Measurements from ENCODE around the gene ANKS1A. TPM values are rescaled to one million over a fixed set of nuclear protein-coding genes. Genes with fewer than 3 reads are reported as not detected.

The ANKS1A gene
- total RNA-seq, 1 experiment from 2014 or later = 26.5 TPM

DNA sequence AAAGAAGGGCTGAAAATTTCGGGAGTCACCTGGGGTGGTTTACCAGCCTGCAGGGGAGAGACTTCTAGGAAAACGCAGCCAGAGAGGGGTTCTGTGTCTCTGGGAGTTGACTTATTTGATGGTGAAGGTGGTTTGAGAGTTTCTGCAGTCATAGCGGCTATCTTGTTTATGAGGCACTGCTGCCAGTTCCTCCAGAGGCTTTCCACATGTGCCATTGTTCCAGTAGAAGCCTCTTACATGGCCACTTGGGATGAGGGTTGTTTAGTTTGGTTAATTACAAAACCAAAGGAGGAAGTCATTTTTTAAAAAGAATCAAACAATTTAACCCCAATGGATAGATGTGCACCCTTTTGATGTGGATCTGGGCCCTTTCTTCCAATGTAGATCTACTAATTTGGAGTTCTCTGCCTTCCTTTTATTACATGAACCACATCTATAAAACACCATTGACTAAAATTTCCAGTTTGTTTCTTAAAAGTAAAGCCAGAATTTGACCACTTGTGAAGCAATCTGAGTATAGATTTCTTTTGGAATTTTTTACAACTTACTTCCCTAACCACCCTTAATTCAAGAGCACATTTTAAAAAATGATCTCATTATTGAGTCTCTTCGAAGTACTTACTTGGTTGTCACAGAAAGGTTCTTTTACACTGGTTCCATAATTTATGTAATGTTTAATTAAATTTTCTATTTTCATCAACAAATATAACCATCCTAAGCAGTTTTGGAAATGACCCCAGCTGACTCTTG, 154.5 kb downstream of the ANKS1A start:
- H3K4me1 Mint-ChIP-seq = peaks cover 5% of the 10 kb centered on the region in 2 experiments

More for the DNA sequence above, 154.5 kb downstream of the ANKS1A start:
- Histone ChIP-seq H4K8ac (replicated peaks; ENCODE audit: insufficient read length, low read depth, low read length) (no peak overlapping the region), H3K56ac (ENCODE audit: insufficient read length, low read depth, low read length) (no peak overlapping the region), H2BK12ac (ENCODE audit: insufficient read length, low read depth, low read length) (peak overlapping the region; percentile 8), H4K91ac (ENCODE audit: insufficient read length, low read depth, low read length) (no peak overlapping the region), H3T11ph (ENCODE audit: low read length) (no peak overlapping the region), H4K5ac (ENCODE audit: insufficient read length, low read depth, low read length) (peak overlapping the region; percentile 18), H4K20me1 (ENCODE audit: control insufficient read depth, insufficient read depth, insufficient read length) (no peaks in the 10 kb centered on the region), H3K23ac (ENCODE audit: insufficient read length, low read depth, low read length) (no peak overlapping the region), H2BK15ac (ENCODE audit: low read depth, low read length) (no peak overlapping the region), H2BK120ac (ENCODE audit: low read depth, low read length, poor library complexity, severe bottlenecking) (no peak overlapping the region), H3K14ac (ENCODE audit: insufficient read depth, low read length) (no peak overlapping the region; the same call in 1 of the 2 replicates), H3K79me1 (ENCODE audit: insufficient read depth, low read depth, low read length, poor library complexity, severe bottlenecking) (no peaks in the 10 kb centered on the region), H3K4me2 (ENCODE audit: insufficient read depth, insufficient read length, low read length) (no peak overlapping the region), H2AK5ac (ENCODE audit: insufficient read length, low read length) (peak overlapping the region; percentile 17), H2BK5ac (ENCODE audit: insufficient read length, low read length) (no peak overlapping the region), H3K27me3 (ENCODE audit: insufficient read depth, low read length) (no peaks in the 10 kb centered on the region), H3K4ac (ENCODE audit: low read depth, low read length) (no peak overlapping the region), H3K79me2 (ENCODE audit: insufficient read depth, low read length) (no peaks in the 10 kb centered on the region), H3K27ac (ENCODE audit: insufficient read length, low read depth, low read length) (peak overlapping the region; percentile 59), H3K9ac (ENCODE audit: extremely low read depth, insufficient read length, low read length) (no peak overlapping the region), H2BK20ac (ENCODE audit: low read depth, low read length, poor library complexity, severe bottlenecking) (no peak overlapping the region), H3K4me1 (ENCODE audit: insufficient read depth, low read length) (peaks cover 27% of the 10 kb centered on the region), H3K23me2 (ENCODE audit: insufficient read length, low read depth, low read length, poor library complexity, severe bottlenecking) (no peaks in the 10 kb centered on the region), H3K9me3 (ENCODE audit: control insufficient read depth, low read depth, low read length) (no peaks in the 10 kb centered on the region), H3K18ac (ENCODE audit: insufficient read length, low read depth, low read length) (peak overlapping the region; percentile 21), H2AFZ (ENCODE audit: low read length) (no peak overlapping the region)
- peak overlapping the region; percentile 68 to 99 (median 95) for H3K27ac Mint-ChIP-seq
- H3K27me3 Mint-ChIP-seq (ENCODE audit: low read depth) = no peaks in the 10 kb centered on the region
- H3K36me3 Mint-ChIP-seq (ENCODE audit: insufficient read depth in 1 of 3, low read depth in 3 of 3) = peaks cover 2 to 14% (median 11%) of the 10 kb centered on the region in 3 experiments; a peak in 4 of 7 replicates
- DNase-seq = no peak
- WGBS (ENCODE audit: extremely low coverage, insufficient read length, low lambda C conversion rate) = no CpG with 5 or more reads among the region's 4 CpGs
- TF ChIP-seq, protein P1, sequence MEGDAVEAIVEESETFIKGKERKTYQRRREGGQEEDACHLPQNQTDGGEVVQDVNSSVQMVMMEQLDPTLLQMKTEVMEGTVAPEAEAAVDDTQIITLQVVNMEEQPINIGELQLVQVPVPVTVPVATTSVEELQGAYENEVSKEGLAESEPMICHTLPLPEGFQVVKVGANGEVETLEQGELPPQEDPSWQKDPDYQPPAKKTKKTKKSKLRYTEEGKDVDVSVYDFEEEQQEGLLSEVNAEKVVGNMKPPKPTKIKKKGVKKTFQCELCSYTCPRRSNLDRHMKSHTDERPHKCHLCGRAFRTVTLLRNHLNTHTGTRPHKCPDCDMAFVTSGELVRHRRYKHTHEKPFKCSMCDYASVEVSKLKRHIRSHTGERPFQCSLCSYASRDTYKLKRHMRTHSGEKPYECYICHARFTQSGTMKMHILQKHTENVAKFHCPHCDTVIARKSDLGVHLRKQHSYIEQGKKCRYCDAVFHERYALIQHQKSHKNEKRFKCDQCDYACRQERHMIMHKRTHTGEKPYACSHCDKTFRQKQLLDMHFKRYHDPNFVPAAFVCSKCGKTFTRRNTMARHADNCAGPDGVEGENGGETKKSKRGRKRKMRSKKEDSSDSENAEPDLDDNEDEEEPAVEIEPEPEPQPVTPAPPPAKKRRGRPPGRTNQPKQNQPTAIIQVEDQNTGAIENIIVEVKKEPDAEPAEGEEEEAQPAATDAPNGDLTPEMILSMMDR (conservative IDR thresholded peaks at IDR 0.05) = no peak
- H3K9me3 Mint-ChIP-seq = no peaks in the 10 kb centered on the region
- peak overlapping the region in 1 of 2 experiments; percentile 52; a peak in 2 of 5 replicates for H3K4me3 Mint-ChIP-seq

All from H9 (cell line).